ENCODE results near the gene STXBP5.

Gene STXBP5

GRCh38 chr6:147176795-147177194 lies 27.4 kb upstream of the STXBP5 start:
- TF ChIP-seq CTCF (conservative IDR thresholded peaks at IDR 0.05; ENCODE audit: low read depth), result no peak
- DNase-seq (ENCODE audit: low spot score), result no peak
- ChIA-PET POLR2A (ENCODE audit: low non-redundant PET) (no interaction called here), CTCF (no interaction called here)
- H3K27ac ChIP-seq, result no peak overlapping the region

GRCh38 chr6:147177286-147177685 lies 26.9 kb upstream of the STXBP5 start:
- no peak for TF ChIP-seq CTCF (conservative IDR thresholded peaks at IDR 0.05; ENCODE audit: low read depth)
- no peak overlapping the region for H3K27ac ChIP-seq
- POLR2A ChIA-PET (ENCODE audit: low non-redundant PET), result no interaction called here
- DNase-seq (ENCODE audit: low spot score), result no peak
- CTCF ChIA-PET, result interaction anchor here (0.6 kb wide), 1 partner anchor 247 kb away, joined by 5 read pairs; no protein-coding TSS in a partner anchor

- no peak for TF ChIP-seq CTCF (conservative IDR thresholded peaks at IDR 0.05; ENCODE audit: low read depth)
- ChIA-PET CTCF (interaction anchor here (0.6 to 0.7 kb wide), 2 partner anchors 71 to 341 kb away, joined by 3 to 4 read pairs; no protein-coding TSS in a partner anchor), POLR2A (ENCODE audit: low non-redundant PET) (no interaction called here)
- DNase-seq (ENCODE audit: low spot score), result no peak
- no peak overlapping the region for H3K27ac ChIP-seq
These were observed 25.9 kb upstream of the STXBP5 start for GRCh38 chr6:147178355-147178754.

GRCh38 chr6:147179809-147180208 lies 24.4 kb upstream of the STXBP5 start:
- ChIA-PET POLR2A (ENCODE audit: low non-redundant PET) (no interaction called here), CTCF (no interaction called here)
- no peak for DNase-seq (ENCODE audit: low spot score)
- TF ChIP-seq CTCF (conservative IDR thresholded peaks at IDR 0.05; ENCODE audit: low read depth), result no peak
- no peak overlapping the region for H3K27ac ChIP-seq

GRCh38 chr6:147180926-147181325 lies 23.3 kb upstream of the STXBP5 start:
- CTCF ChIA-PET, result no interaction called here
- TF ChIP-seq CTCF (conservative IDR thresholded peaks at IDR 0.05; ENCODE audit: low read depth), result no peak
- POLR2A ChIA-PET (ENCODE audit: low non-redundant PET), result no interaction called here
- no peak overlapping the region for H3K27ac ChIP-seq
- no peak for DNase-seq (ENCODE audit: low spot score)

- POLR2A ChIA-PET (ENCODE audit: low non-redundant PET), result no interaction called here
These were observed 19.8 kb upstream of the STXBP5 start for GRCh38 chr6:147184379-147184778.

More at GRCh38 chr6:147184379-147184778, 19.8 kb upstream of the STXBP5 start:
- CTCF ChIA-PET, result no interaction called here
- DNase-seq (ENCODE audit: low spot score), result no peak
- no peak overlapping the region for H3K27ac ChIP-seq
- no peak for TF ChIP-seq CTCF (conservative IDR thresholded peaks at IDR 0.05; ENCODE audit: low read depth)

Data from RWPE1 (cell line).